ENCODE results near the gene CHAC1.
"Not testable (repeated sequence)": the region's sequence is repeated elsewhere in the genome, so short reads cannot be mapped to it uniquely, and the experiment has no call there.

CHAC1 gene

DNA sequence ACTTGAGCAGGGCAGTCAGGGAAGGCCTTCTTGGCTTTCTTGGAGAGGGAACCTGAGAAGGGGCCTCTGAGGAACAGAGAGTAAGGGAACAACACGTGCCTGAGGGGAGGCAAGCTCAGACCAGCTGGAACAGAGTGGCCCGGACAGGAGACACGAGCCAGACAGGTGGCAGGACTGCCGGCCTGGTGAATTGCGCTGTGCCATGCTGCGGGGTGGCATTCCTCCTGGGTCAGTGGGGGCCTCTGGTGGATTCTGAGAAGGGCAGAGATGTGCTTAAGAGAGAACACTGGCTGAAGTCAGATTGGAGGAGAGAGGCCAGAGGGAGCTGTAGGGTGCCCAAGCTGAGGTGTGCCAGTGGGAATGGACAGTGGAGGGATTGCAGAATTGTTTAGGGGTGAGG is 4.9 kb downstream of the CHAC1 start:
- TF ChIP-seq, protein P1, sequence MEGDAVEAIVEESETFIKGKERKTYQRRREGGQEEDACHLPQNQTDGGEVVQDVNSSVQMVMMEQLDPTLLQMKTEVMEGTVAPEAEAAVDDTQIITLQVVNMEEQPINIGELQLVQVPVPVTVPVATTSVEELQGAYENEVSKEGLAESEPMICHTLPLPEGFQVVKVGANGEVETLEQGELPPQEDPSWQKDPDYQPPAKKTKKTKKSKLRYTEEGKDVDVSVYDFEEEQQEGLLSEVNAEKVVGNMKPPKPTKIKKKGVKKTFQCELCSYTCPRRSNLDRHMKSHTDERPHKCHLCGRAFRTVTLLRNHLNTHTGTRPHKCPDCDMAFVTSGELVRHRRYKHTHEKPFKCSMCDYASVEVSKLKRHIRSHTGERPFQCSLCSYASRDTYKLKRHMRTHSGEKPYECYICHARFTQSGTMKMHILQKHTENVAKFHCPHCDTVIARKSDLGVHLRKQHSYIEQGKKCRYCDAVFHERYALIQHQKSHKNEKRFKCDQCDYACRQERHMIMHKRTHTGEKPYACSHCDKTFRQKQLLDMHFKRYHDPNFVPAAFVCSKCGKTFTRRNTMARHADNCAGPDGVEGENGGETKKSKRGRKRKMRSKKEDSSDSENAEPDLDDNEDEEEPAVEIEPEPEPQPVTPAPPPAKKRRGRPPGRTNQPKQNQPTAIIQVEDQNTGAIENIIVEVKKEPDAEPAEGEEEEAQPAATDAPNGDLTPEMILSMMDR (IDR thresholded peaks at IDR 0.05; ENCODE audit: borderline replicate concordance, insufficient read depth, low read depth, low read length): no peak

DNA sequence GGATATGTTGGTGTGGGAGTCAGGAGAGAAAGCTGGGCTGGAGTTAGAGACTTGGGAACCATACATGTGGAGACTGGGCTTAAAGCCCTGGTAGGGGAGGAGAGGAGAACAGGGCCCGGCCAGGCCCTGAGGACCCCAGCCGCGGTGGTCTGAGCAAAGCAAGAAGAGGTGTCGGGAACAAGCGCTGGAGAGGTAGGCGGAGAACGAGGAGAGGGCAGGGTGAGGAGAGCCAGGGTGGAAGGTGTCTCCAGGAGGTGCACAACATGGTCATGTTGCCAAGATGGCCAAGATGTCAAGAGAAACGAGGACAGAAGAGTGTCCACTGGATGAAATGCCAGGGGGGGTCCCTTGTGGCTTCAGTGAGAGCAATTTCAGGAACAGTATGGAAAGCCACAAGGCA is 5.5 kb downstream of the CHAC1 start:
- TF ChIP-seq, protein P1 (IDR thresholded peaks at IDR 0.05; ENCODE audit: borderline replicate concordance, insufficient read depth, low read depth, low read length): no peak
- H3K4me3 ChIP-seq (ENCODE audit: low read depth, low read length): no peak overlapping the region

More for the DNA sequence above, 4.9 kb downstream of the CHAC1 start:
- no peak overlapping the region for H3K4me3 ChIP-seq (ENCODE audit: low read depth, low read length)

DNA sequence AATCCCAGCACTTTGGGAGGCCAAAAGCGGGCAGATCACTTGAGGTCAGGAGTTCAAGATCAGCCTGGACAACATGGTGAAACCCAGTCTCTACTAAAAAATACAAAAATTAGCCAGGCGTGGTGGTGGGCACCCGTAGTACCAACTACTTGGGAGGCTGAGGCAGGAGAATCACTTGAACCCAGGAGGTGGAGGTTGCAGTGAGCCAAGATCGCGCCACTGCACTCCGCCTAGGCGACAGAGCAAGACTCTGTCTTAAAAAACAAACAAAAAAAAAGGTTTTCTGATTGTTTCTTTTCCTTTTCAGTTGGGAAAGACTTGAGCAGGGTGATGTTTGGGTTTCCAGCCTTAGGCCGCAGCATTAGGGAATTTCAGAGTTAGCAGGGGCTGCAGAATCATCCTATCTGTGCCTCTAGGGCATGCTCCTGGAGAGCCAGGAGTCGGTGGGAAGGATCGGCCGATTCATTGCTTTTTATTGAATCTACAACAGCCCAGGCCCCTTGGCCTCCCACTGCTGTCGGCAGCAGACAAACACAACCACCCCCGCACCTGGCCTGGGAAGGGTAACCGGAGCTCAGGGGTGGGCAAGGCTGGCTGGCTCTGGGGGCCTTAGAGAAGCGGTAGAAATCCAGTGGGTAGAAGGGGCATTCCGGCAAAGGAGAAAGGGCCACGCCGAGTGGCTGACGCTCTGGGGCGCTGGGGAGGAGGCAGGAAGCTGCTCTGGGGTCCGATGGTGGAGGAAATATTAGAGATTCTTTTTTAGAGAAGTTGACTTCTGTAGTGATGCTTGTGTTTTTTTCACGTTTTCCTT is 6.3 kb downstream of the CHAC1 start:
- TF ChIP-seq, protein P1 (IDR thresholded peaks at IDR 0.05; ENCODE audit: borderline replicate concordance, insufficient read depth, low read depth, low read length): no peak
- no peak overlapping the region for H3K4me3 ChIP-seq (ENCODE audit: low read depth, low read length)

DNA sequence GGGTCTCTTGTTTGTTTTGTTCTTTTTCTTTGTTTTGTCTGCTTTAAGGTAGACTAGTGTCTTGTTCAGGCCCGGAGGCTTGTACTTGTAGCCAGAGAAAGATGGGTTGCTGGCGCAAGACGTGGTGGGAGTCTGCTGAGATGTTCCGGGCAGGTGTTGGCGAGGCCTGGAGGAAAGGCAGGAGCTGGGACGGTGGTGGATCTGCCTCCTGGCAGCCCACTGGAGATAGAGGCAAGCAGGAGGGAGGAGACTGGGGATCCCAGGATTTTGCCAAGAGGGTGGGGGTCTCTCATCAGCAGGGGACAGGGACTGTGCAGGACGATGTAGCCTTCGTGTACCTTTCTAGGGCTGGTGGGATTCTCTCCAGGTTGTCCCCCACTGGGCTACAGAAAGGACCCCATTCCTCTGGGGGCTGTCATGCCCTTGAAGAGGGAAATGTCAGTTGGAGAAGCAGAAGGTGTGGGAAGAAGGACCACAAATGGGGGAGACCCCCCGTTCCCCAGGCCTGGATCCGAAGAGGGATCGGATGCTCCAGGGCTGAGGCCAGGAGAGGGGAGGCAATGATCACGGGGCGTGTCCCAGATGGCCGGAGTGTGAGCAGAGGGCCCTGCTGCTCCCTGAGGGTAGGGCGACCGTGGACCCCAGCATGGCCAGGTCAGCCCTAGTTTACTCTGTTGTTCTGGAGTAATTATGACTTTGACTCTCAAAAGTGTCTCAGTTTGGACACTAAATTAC is 7.0 kb downstream of the CHAC1 start:
- TF ChIP-seq, protein P1 (IDR thresholded peaks at IDR 0.05; ENCODE audit: borderline replicate concordance, insufficient read depth, low read depth, low read length): no peak

DNA sequence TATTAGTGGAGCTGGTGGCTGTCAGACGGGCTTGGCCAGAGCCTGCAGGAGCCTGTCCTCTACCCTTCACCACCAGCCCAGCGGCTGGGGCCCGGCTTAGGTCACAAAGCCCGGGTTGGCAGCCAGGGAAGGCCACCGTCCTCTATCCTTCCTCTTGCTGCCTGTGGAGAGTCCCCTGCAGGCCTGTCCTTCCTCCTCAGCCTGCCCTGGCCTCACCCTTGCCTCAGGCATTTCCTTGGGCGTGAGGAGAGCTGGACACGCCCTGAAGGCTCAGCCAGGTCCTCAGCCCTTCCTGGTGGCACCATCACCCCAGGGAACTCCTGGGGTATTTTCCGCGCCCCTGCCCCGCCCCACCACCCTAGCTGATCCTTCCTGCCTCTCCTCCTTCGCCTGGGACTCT is 7.7 kb downstream of the CHAC1 start:
- no peak overlapping the region for H3K4me3 ChIP-seq (ENCODE audit: low read depth, low read length)
- TF ChIP-seq, protein P1 (IDR thresholded peaks at IDR 0.05; ENCODE audit: borderline replicate concordance, insufficient read depth, low read depth, low read length): no peak

More for the DNA sequence above, 7.0 kb downstream of the CHAC1 start:
- no peak overlapping the region for H3K4me3 ChIP-seq (ENCODE audit: low read depth, low read length)

DNA sequence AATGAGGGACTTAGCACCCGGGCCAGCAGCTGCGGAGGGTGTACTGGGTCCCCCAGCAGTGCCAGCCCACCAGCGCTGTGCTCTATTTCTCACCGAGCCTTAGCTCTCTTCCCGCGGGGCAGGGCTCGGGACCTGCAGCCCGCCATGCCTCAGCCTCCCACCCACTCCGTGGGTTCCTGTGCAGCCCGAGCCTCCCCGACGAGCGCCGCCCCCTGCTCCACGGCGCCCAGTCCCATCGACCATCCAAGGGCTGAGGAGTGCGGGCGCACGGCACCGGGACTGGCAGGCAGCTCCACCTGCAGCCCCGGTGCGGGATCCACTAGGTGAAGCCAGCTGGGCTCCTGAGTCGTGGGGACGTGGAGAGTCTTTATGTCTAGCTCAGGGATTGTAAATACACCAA is 8.5 kb downstream of the CHAC1 start:
- H3K4me3 ChIP-seq (ENCODE audit: low read depth, low read length): not testable (repeated sequence)

DNA sequence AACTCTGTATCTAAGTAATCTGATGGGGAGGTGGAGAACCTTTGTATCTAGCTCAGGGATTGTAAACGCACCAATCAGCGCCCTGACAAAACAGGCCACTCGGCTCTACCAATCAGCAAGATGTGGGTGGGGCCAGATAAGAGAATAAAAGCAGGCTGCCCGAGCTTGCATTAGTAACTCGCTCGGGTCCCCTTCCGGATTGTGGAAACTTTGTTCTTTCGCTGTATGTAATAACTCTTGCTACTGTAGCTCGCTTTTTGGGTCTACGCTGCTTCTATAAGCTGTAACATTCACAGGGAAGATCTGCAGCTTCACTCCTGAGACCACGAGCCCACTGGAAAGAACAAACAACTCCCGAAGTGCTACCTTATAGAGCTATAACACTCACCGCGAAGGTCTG is 9.0 kb downstream of the CHAC1 start:
- not testable (repeated sequence) for H3K4me3 ChIP-seq (ENCODE audit: low read depth, low read length)

DNA sequence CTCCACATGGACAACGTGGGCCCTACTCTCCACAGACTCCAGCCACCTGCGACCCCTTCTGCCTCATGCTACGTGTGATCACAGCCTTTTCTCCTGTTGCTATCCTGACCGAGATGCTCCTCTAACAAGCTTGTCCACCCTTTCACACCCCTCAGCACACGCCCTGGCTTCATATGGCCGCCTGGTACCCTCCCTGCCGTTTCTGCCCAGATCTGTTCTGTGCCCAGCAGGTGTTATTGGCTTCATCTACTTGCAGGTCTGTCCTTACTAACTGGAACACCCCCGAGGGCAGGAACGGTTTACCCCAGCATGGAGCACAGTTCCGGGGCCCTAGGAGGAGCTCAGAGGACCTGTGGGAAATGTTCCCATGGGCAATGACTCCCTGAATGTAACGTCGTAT is 9.9 kb downstream of the CHAC1 start:
- H3K4me3 ChIP-seq (ENCODE audit: low read depth, low read length): no peak overlapping the region
- TF ChIP-seq, protein P1 (IDR thresholded peaks at IDR 0.05; ENCODE audit: borderline replicate concordance, insufficient read depth, low read depth, low read length): no peak

All from GM12875 (cell line).